GM19239 (cell line): Measurements from ENCODE around the gene SLC30A3.
"Not testable (repeated sequence)": the region's sequence is repeated elsewhere in the genome, so short reads cannot be mapped to it uniquely, and the experiment has no call there.

Source experiments
- DNase-seq: peaks from one replicate; pipeline ENCODE4 v3.0.0; 2011; ENCODE audit warnings: low spot score; ENCODE audit not compliant: insufficient read length
- FAIRE-seq: peaks from 2 replicates; lab custom pipeline; 2011; peaks lifted over from hg19 to GRCh38; lab: Jason Lieb, UNC

SLC30A3 gene

DNA sequence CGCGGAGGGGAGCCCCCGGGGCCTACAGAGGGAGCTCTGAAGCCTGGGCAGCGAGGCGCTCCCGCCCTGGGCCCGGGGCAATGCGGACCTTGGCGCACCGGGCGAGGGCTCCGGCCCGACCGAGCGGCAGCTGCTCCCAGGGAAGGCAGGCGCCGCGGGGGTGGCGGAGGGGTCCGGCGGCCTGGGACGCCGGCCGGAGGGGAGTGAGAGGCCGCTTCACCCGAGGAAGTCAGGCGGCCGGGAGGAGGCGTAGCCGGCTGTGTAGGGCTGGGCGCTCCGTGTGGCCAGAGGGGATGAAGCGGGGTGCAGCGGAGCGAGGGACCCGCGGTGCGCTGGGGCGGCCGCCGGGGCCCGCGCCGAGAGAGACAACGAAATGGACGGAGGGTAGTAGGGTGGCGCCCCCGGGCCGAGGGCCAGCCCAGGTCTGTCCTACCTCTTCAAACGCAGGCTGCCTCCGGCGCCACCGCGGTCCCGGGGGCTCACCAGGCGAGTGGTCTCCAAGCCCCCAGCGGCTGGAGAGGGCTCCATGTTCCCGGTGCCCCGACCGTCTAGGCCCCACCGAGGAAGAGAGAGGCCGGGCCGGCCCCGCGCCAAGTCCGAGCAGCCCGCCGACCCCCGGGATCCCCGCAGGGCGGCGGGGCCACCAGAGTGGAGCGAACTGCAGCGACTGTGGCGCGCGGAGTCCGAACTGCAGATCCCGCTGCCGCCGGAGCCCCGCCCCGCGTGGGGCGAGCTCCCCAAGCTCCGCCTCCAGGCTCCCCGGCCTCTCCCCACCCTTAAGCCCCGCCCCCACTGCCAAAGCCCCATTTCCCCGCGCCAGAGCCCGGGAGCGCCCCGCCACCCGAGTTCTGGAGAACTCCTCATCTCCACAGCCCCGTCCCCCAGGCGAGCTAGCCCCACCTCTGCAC lies at the start of gene SLC30A3:
Gene SLC30A3 (minus strand): TSS at position 669 of the 908 bp plus-strand sequence. CDS start 141 bp downstream, at position 528.
- DNase-seq = peak; percentile 93

GRCh38 chr2:27312152-27312551 lies 49.3 kb upstream of the SLC30A3 start:
- DNase-seq (no peak), FAIRE-seq (no peak)

More for the DNA sequence above, at the start of gene SLC30A3:
- FAIRE-seq = no peak

DNA sequence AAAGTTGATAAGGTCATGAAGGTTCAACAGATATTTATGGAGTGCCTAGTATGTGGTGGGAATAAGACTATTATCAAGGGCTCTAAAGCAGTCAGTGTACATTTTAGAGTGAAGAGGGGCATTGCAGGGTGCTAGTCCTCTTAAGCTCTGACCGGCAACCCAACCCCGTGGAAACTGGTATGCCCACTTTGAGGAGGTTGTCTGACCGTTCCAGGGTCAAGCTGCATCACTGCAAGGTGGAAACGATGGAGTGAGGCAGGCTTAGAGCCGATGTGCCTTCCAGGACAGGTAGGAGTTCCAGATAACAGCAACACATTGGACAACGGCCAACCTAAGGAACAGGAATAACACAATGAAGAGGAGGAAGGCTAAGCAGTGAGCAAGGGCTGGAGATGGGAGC lies 46.8 kb upstream of the SLC30A3 start:
- no peak for FAIRE-seq
- DNase-seq = no peak

GRCh38 chr2:27308359-27308881 lies 45.6 kb upstream of the SLC30A3 start, which contains the start of gene UCN:
Gene UCN (minus strand): TSS chr2:27308445. CDS start chr2:27307895, 550 bp downstream.
- FAIRE-seq (no peak), DNase-seq (no peak)

DNA sequence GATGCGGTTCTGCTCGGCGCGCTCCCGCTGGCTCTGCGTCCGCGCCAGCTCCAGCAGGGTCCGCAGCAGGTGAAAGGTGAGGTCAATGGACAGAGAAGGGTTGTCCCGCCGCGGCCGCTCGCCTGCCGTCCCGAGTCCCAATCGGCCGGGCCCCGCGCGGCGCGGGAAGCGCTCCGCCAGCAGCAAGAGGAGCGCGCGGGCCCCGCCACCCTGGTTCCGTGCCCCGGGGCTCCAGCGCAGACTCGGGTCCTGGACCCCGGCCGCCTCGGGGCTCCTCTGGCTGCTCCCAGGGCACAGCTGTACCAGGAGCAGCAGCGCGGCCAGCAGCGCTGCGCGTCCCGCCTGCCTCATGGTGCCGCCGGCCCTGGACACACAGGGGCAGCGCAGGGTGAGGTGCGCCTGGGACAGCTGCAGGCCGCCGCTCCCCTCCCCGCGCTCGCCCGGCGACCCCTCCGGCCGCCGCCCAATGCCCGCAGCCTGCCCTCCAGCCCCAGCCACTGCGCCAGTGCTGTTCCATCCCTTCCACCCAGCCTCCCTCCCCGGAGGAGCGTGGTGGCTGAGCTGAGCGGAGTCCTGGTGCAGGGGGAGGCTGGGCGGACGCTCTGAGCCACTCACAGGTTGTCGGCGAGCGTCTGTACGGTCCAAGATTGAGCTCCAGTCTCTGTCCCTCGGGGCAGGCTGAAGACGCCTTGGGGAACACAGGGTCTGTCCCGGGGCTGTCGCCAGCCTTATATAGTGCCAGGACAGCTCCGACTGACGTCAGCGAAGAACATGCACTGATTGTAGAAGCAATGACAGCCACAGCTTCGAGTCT lies 44.9 kb upstream of the SLC30A3 start:
- FAIRE-seq = no peak
- DNase-seq = no peak

DNA sequence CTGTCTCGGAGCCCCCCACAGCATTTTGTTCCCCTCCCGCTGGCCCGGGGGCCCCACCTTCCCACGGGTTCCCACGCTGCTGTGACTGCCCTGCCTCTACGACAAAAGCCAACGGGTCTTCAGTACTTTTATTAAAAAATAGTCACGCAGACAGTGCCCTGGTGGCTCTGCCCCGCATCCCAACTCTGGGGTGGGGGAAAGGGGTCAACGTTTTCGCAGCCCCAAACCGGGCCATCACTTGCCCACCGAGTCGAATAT lies 44.4 kb upstream of the SLC30A3 start:
- FAIRE-seq = no peak
- DNase-seq = no peak

DNA sequence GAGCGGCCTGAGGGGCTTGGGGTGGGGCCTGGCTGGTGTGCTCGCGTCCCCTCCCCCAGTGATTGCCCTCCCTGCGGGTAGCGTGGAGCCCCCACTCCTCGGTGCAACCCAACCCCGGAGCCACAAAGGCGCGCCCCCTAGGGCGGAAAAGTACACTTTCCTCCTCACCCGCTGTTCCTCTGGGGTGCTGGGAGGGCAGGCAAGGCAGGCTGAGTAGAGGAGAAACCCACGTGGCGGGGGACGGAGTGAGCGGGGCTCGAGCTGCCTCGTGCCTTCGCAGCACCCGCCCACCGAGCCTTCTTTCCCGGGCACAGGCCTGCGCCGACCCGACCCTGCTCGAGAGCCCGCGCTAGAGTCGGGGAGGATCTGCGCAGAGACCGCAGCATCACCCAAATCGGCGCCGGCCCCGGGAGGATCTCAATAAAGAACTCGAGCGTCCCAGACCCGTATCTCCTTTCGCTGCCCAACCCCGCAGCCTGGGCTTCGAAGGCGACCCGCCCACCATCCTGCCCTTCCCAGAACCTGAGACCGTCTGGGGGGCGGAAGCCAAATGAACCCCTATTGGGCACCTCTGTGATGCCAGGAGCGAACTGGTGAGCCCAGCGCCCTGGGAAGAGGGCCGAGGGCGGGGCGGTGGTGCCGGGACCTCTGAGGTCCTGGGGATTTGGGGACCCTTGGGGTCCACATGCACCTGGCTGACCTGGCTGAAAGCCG lies 43.9 kb upstream of the SLC30A3 start:
- no peak for FAIRE-seq
- DNase-seq = no peak

- FAIRE-seq (no peak), DNase-seq (no peak)
Observed at GRCh38 chr2:27306136-27306535, 43.3 kb upstream of the SLC30A3 start.

- no peak for DNase-seq
- FAIRE-seq = no peak
Observed at GRCh38 chr2:27305516-27305915, 42.7 kb upstream of the SLC30A3 start.

- DNase-seq (no peak), FAIRE-seq (no peak)
Observed at GRCh38 chr2:27304488-27305240, 41.8 kb upstream of the SLC30A3 start.

DNA sequence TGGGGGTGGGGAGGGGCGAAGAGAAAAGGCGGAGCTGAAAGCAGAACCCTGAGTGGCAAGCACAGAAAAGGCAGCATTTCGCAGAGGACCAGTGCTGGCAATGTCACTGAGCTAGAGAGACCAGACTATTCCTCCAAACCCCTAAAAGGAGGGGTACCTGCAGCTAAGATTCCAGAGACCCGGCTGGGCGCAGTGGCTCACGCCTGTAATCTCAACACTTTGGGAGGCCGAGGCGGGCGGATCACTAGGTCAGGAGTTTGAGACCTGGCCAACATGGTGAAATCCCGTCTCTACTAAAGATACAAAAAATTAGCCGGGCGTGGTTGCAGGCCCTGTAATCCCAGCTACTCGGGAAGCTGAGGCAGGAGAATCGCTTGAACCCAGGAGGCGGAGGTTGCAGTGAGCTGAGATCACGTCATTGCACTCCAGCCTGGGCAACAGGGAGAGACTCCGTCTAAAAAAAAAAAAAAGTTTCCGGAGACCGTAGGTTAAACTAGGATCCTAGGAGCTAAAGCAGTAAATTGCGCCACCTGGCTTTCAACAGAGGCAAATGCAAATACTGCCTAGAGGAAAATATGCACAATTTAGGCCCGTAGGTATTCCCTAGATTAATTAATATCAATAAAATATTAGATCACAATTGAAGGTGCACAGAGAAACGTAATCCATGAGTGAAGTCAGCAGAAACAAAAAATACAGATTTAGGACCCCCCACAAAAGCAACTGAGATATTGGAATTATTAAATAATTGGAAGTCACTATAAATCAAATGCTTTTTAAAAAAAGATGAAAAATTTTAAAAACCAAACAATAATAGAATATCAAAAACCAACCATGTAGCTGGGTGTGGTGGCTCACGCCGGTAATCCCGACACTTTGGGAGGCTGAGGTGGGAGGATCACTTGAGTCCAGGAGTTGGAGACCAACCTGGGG lies 40.5 kb upstream of the SLC30A3 start:
- DNase-seq = peak; percentile 60

DNA sequence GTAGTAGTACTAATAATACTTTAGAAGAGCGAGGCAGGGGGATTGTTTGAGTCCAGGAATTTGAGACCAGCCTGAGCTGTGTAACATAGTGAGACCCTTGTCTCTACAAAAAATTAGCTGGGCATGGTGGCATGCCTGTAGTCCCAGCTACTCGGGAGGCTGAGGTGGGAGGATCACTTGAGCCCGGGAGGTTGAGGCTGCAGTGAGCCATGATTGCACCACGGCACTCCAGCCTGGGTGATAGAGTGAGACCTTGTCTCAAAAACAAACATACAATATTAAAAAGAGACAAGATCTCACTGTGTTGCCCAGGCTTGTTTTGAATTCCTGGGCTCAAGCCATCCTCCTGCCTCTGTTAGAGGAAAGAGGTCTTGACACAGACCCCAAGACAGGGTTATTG lies 37.8 kb upstream of the SLC30A3 start:
- not testable (repeated sequence) for DNase-seq, FAIRE-seq

More for the DNA sequence above, 40.5 kb upstream of the SLC30A3 start:
- peak; percentile 79 for FAIRE-seq

DNA sequence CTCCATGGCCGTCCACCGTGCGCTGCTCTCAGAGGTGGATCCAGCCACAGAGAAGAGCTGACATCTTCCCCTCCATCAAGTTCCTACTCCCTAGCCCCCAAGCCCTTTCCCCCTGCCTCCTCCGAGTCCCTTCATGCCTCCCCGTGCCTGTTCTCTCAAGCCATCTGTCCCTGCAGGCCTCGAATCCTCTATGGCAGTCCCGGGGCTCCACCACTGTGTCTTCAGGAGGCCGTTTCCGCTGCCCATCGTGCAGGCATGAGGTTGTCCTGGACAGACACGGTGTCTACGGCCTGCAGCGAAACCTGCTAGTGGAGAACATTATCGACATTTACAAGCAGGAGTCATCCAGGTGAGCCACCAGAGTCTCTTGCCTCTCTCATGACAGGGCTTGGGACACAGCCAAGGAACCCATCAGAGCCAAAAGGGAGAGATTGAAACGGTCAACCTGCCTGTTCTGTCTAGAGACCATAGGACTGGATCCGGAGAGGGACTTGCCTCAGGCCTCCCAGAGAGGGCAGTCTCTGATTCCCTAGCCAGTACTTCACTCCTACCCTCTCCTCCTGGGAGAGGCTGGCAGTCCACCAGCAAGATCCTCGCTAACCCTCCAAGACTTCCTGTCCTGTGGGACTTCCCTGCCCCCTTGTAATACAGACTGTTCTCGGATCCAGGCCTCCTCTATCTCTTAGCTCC lies 35.7 kb upstream of the SLC30A3 start:
- DNase-seq = no peak
- no peak for FAIRE-seq

GRCh38 chr2:27297195-27297594 lies 34.3 kb upstream of the SLC30A3 start:
- DNase-seq (no peak), FAIRE-seq (no peak)

GRCh38 chr2:27296481-27296880 lies 33.6 kb upstream of the SLC30A3 start:
- DNase-seq (no peak), FAIRE-seq (no peak)

DNA sequence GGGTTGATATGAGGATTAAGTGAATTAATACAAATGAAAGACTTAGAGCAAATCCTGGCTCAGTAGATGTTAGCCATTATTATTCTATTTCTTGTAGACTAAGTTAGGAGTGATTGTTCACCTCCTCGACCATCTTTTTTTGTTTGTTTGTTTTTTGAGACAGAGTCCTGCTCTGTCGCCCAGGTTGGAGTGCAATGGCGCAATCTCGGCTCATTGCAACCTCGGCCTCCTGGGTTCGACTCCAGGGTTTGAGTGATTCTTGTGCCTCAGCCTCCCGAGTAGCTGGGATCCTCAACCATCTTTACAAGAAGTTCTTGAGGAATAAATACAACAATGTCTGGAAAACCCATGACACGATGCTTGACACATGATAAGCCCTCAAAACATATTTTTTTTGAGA lies 32.1 kb upstream of the SLC30A3 start:
- no peak for DNase-seq
- no peak for FAIRE-seq

DNA sequence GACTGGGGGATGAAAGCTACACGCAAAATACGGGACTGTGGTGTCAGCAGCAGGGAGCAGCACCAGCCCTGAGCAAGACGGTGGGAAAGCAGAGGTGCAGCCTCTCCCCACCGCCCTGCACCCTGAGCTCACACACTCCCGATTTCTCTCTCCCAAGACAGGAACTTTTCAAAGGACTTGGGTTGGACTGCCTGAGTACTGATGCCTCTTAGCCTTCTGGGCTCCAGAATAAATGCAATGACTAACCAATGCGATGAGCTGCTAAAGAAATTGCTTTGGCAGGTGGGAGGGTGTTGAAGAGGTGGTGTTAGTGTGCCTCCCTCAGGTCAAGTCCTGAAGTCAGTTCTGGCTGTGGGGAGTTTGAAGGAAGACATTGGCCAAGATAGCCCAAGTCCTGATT lies 29.0 kb upstream of the SLC30A3 start:
- FAIRE-seq = no peak

DNA sequence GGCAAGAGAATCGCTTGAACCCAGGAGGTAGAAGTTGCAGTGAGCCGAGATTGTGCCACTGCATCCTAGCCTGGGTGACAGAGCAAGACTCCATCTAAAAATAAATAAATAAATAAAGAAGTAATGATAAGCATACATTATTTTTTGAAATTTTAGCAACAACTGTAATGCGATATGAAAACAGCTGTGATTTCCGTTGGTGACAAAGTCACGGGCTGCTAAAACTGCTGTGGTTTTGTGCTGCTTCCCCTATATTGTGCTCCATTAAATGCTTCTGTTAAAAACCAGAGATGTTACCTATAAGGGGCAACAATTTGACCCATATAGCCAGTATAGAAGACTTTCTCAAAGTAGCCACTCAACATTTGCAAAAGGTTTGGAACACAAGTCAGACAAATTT lies 27.7 kb upstream of the SLC30A3 start:
- DNase-seq (no peak), FAIRE-seq (no peak)

More for the DNA sequence above, 29.0 kb upstream of the SLC30A3 start:
- DNase-seq = no peak
